ENCODE results near the gene SLC1A2.
A peak's percentile ranks its signal among the peaks of the same experiment; 100 is the strongest.

SLC1A2 gene

GRCh38 chr11:35214792-35215193 is 204.6 kb downstream of the SLC1A2 start:
- no peak for DNase-seq

GRCh38 chr11:35214226-35214770 is 205.1 kb downstream of the SLC1A2 start:
- DNase-seq, result no peak

GRCh38 chr11:35211952-35212351 is 207.4 kb downstream of the SLC1A2 start:
- DNase-seq, result peak; percentile 51

- DNase-seq, result no peak
Observed at GRCh38 chr11:35210876-35211546, 208.3 kb downstream of the SLC1A2 start.

GRCh38 chr11:35208795-35209194 is 210.6 kb downstream of the SLC1A2 start:
- DNase-seq, result no peak

GRCh38 chr11:35207471-35208403 is 211.6 kb downstream of the SLC1A2 start:
- DNase-seq, result no peak

GRCh38 chr11:35206616-35207015 is 212.7 kb downstream of the SLC1A2 start:
- DNase-seq, result no peak

GRCh38 chr11:35204614-35205013 is 214.7 kb downstream of the SLC1A2 start:
- no peak for DNase-seq
